Upper lobe of left lung (tissue), 6 donors: ENCODE results near the gene MC2R. TPM values are rescaled to one million over a fixed set of nuclear protein-coding genes. Genes with fewer than 3 reads are reported as not detected.

Experiments used
- ATAC-seq, 2 donors: fragments of 200-7000 bp; cut with Tn5 transposase; one replicate each; pipeline ENCODE4 v1.9.1; 2022; ENCODE audit warnings: mild to moderate bottlenecking in 2 of 2, moderate library complexity in 2 of 2; ENCODE audit not compliant: low FRiP score in 2 of 2
- DNase-seq, 2 donors: peaks; one replicate each; pipeline ENCODE4 v3.0.0-alpha.2; 2019 to 2020
- H3K27ac ChIP-seq, 4 donors: fragments of 200-600 bp; sonication (generic); one replicate each; pipeline ENCODE4 v1.5.1; 2016 to 2019
- H3K27me3 ChIP-seq, 4 donors: fragments of 200-600 bp; sonication (generic); one replicate each; pipeline ENCODE4 v1.5.1; 2017 to 2019
- H3K36me3 ChIP-seq, 4 donors: fragments of 200-600 bp; sonication (generic); one replicate each; pipeline ENCODE4 v1.5.1; 2016 to 2019
- H3K4me1 ChIP-seq, 4 donors: fragments of 200-600 bp; sonication (generic); one replicate each; pipeline ENCODE4 v1.5.1; 2018 to 2019
- H3K4me3 ChIP-seq, 4 donors: fragments of 200-600 bp; sonication (generic); one replicate each; pipeline ENCODE4 v1.5.1; 2017 to 2019; ENCODE audit warnings: mild to moderate bottlenecking in 2 of 4, moderate library complexity in 1 of 4
- H3K9me3 ChIP-seq, 4 donors: fragments of 200-600 bp; sonication (generic); one replicate each; pipeline ENCODE4 v1.5.1; 2018 to 2019
- EP300 ChIP-seq, 4 donors: sonication (generic); formaldehyde crosslinking; IDR thresholded peaks; one replicate each; pipeline ENCODE4 v1.5.1; 2017; ENCODE audit warnings: antibody characterized with exemption in 4 of 4, control low read depth in 2 of 4
- POLR2A ChIP-seq, 4 donors: fragments of 450-650 bp; IDR thresholded peaks; one replicate each; pipeline ENCODE4 v1.5.1; 2016 to 2017; ENCODE audit warnings: antibody characterized with exemption in 4 of 4, mild to moderate bottlenecking in 2 of 4
- POLR2AphosphoS5 ChIP-seq, 2 donors: sonication (generic); formaldehyde crosslinking; IDR thresholded peaks; one replicate each; pipeline ENCODE4 v1.5.1; 2017; ENCODE audit warnings: antibody characterized with exemption in 2 of 2
- WGBS, 2 donors: methylation state at CpG; one replicate each; pipeline ENCODE4 v1.1.5; 2017 to 2018; 5-methylcytosine and 5-hydroxymethylcytosine counted together
- total RNA-seq, 6 donors: library from RNA; depleted of rRNA in 4 of 6; stranded (reverse); fragments of >200 nt in 4 of 6; gene quantifications; one replicate each; pipeline versions ENCODE4 v1.1.0 to v1.2.1, GENCODE V29; 2016 to 2021
- TF ChIP-seq, protein P1 (sequence below), 6 experiments: fragments of 450-650 bp in 4 of 6; fragments of 200-600 bp in 2 of 6; sonication (generic) in 2 of 6; IDR thresholded peaks; one replicate each; pipeline ENCODE4 v1.5.1; 2016 to 2019; ENCODE audit warnings: antibody characterized with exemption in 6 of 6
- donor health status: DM: no; HTN: no; CAD: no; lungs with moderate emphysema.
- donor health status: DM: no; HTN: yes; CAD: no; lungs with severe emphysema.

Gene MC2R
- total RNA-seq, 6 donors from 2014 or later, result not detected

- Histone ChIP-seq H3K4me3 (no peak overlapping the region), H3K27ac (no peak overlapping the region), H3K27me3 (no peaks in the 10 kb centered on the region), H3K36me3 (no peaks in the 10 kb centered on the region), H3K9me3 (no peaks in the 10 kb centered on the region), H3K4me1 (no peaks in the 10 kb centered on the region)
- ATAC-seq (no peak), DNase-seq (peak in 1 of 2 donors; percentile 60)
- WGBS, 2 donors, result 90 to 91% methylated on average over 22 of the region's 22 CpGs
- TF ChIP-seq EP300 (IDR thresholded peaks at IDR 0.05), result no peak
- no peak for TF ChIP-seq POLR2AphosphoS5 (IDR thresholded peaks at IDR 0.05)
- no peak for TF ChIP-seq POLR2A (IDR thresholded peaks at IDR 0.05)
- TF ChIP-seq, protein P1, sequence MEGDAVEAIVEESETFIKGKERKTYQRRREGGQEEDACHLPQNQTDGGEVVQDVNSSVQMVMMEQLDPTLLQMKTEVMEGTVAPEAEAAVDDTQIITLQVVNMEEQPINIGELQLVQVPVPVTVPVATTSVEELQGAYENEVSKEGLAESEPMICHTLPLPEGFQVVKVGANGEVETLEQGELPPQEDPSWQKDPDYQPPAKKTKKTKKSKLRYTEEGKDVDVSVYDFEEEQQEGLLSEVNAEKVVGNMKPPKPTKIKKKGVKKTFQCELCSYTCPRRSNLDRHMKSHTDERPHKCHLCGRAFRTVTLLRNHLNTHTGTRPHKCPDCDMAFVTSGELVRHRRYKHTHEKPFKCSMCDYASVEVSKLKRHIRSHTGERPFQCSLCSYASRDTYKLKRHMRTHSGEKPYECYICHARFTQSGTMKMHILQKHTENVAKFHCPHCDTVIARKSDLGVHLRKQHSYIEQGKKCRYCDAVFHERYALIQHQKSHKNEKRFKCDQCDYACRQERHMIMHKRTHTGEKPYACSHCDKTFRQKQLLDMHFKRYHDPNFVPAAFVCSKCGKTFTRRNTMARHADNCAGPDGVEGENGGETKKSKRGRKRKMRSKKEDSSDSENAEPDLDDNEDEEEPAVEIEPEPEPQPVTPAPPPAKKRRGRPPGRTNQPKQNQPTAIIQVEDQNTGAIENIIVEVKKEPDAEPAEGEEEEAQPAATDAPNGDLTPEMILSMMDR (IDR thresholded peaks at IDR 0.05), result no peak
These were observed 78.8 kb downstream of the MC2R start for GRCh38 chr18:13836559-13836958.

DNA sequence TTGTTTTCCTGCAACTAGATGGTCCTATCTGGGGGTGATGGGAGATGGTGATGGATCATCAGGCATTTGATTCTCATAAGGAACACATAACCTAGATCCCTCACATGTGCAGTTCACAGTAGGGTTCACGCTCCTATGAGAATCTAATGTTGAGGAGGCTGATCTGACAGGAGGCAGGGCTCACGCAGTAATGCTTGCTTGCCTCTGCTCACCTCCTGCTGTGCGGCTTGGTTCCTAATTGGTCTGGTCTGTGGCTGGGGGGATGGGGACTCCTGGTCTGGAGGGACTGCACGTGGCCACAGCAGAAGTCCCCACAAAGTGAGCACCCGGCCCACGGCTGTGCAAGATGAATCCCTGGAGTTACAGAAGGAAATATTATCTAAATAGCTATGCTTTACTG, 80.1 kb downstream of the MC2R start:
- Histone ChIP-seq H3K9me3 (no peaks in the 10 kb centered on the region), H3K4me3 (no peak overlapping the region), H3K27ac (no peak overlapping the region), H3K4me1 (no peaks in the 10 kb centered on the region), H3K36me3 (no peaks in the 10 kb centered on the region), H3K27me3 (no peaks in the 10 kb centered on the region)
- DNase-seq, result no peak
- 68 to 86% methylated on average over 6 of the region's 6 CpGs for WGBS, 2 donors
- no peak for TF ChIP-seq POLR2AphosphoS5 (IDR thresholded peaks at IDR 0.05)
- TF ChIP-seq, protein P1 (IDR thresholded peaks at IDR 0.05), result no peak
- TF ChIP-seq EP300 (IDR thresholded peaks at IDR 0.05), result no peak
- no peak for TF ChIP-seq POLR2A (IDR thresholded peaks at IDR 0.05)
- no peak for ATAC-seq

GRCh38 chr18:13834496-13835015, 80.8 kb downstream of the MC2R start:
- no peaks in the 10 kb centered on the region for H3K4me1 ChIP-seq
- no peaks in the 10 kb centered on the region for H3K36me3 ChIP-seq
- TF ChIP-seq, protein P1 (IDR thresholded peaks at IDR 0.05), result no peak
- TF ChIP-seq POLR2A (IDR thresholded peaks at IDR 0.05) (no peak), POLR2AphosphoS5 (IDR thresholded peaks at IDR 0.05) (no peak), EP300 (IDR thresholded peaks at IDR 0.05) (no peak)
- no peaks in the 10 kb centered on the region for H3K27me3 ChIP-seq
- no peak for ATAC-seq
- H3K4me3 ChIP-seq, result no peak overlapping the region
- no peaks in the 10 kb centered on the region for H3K9me3 ChIP-seq
- WGBS, 2 donors, result 58 to 66% methylated on average over 8 of the region's 8 CpGs
- no peak for DNase-seq
- no peak overlapping the region for H3K27ac ChIP-seq

Other genes starting within 250 kb of the MC2R start
- 10 to 100 TPM in 4 of 6 donors, 1 to 10 TPM in 2; 2.1 to 12.9 (median 10.6) TPM for gene FAM210A, start 189.0 kb downstream of the MC2R start, total RNA-seq
- gene RNMT, start 188.9 kb downstream of the MC2R start, total RNA-seq, result 10 to 100 TPM; 15.4 to 29.4 (median 23.5) TPM
- not detected for gene MC5R, start 91.4 kb downstream of the MC2R start, total RNA-seq
- 1 to 10 TPM; 1.4 to 8.4 (median 5.0) TPM for gene ZNF519, start 216.9 kb upstream of the MC2R start, total RNA-seq